Measurements from ENCODE around the gene POLR3A.

POLR3A gene

GRCh38 chr10:78039743-78040142 lies 10.4 kb upstream of the POLR3A start:
- Histone ChIP-seq H3K4me1 (ENCODE audit: insufficient read depth, poor library complexity, severe bottlenecking) (peaks cover 32% of the 10 kb centered on the region), H3K27me3 (ENCODE audit: insufficient read depth, poor library complexity, severe bottlenecking) (no peaks in the 10 kb centered on the region), H3K9me3 (ENCODE audit: severe bottlenecking) (no peaks in the 10 kb centered on the region), H3K27ac (ENCODE audit: poor library complexity, severe bottlenecking) (no peak overlapping the region), H3K36me3 (ENCODE audit: low read depth) (peaks cover 82% of the 10 kb centered on the region), H3K4me3 (ENCODE audit: severe bottlenecking) (no peak overlapping the region)
- no peak for TF ChIP-seq CTCF (IDR thresholded peaks at IDR 0.05; ENCODE audit: poor library complexity, severe bottlenecking)
- DNase-seq (ENCODE audit: low spot score) (no peak), ATAC-seq (ENCODE audit: low read depth) (no peak)

GRCh38 chr10:78038791-78039547 lies 9.7 kb upstream of the POLR3A start:
- peaks cover 32% of the 10 kb centered on the region for H3K4me1 ChIP-seq (ENCODE audit: insufficient read depth, poor library complexity, severe bottlenecking)
- peaks cover 87% of the 10 kb centered on the region for H3K36me3 ChIP-seq (ENCODE audit: low read depth)

GRCh38 chr10:78038105-78038504 lies 8.8 kb upstream of the POLR3A start:
- H3K27ac ChIP-seq (ENCODE audit: poor library complexity, severe bottlenecking), result no peak overlapping the region
- ATAC-seq (ENCODE audit: low read depth) (no peak), DNase-seq (ENCODE audit: low spot score) (no peak)
- H3K36me3 ChIP-seq (ENCODE audit: low read depth), result peaks cover 87% of the 10 kb centered on the region
- no peak overlapping the region for H3K4me3 ChIP-seq (ENCODE audit: severe bottlenecking)
- no peaks in the 10 kb centered on the region for H3K27me3 ChIP-seq (ENCODE audit: insufficient read depth, poor library complexity, severe bottlenecking)
- no peaks in the 10 kb centered on the region for H3K9me3 ChIP-seq (ENCODE audit: severe bottlenecking)
- H3K4me1 ChIP-seq (ENCODE audit: insufficient read depth, poor library complexity, severe bottlenecking), result peaks cover 32% of the 10 kb centered on the region
- no peak for TF ChIP-seq CTCF (IDR thresholded peaks at IDR 0.05; ENCODE audit: poor library complexity, severe bottlenecking)

More at GRCh38 chr10:78038791-78039547, 9.7 kb upstream of the POLR3A start:
- H3K4me3 ChIP-seq (ENCODE audit: severe bottlenecking), result no peak overlapping the region
- no peaks in the 10 kb centered on the region for H3K27me3 ChIP-seq (ENCODE audit: insufficient read depth, poor library complexity, severe bottlenecking)
- ATAC-seq (ENCODE audit: low read depth) (no peak), DNase-seq (ENCODE audit: low spot score) (no peak)
- no peaks in the 10 kb centered on the region for H3K9me3 ChIP-seq (ENCODE audit: severe bottlenecking)
- TF ChIP-seq CTCF (IDR thresholded peaks at IDR 0.05; ENCODE audit: poor library complexity, severe bottlenecking), result no peak
- H3K27ac ChIP-seq (ENCODE audit: poor library complexity, severe bottlenecking), result no peak overlapping the region

- peak overlapping the region; percentile 67 for H3K27ac ChIP-seq (ENCODE audit: poor library complexity, severe bottlenecking)
- no peak for ATAC-seq (ENCODE audit: low read depth)
These were observed 6.7 kb upstream of the POLR3A start for GRCh38 chr10:78035933-78036583.

More at GRCh38 chr10:78035933-78036583, 6.7 kb upstream of the POLR3A start:
- Histone ChIP-seq H3K4me3 (ENCODE audit: severe bottlenecking) (no peak overlapping the region), H3K4me1 (ENCODE audit: insufficient read depth, poor library complexity, severe bottlenecking) (peaks cover 32% of the 10 kb centered on the region), H3K9me3 (ENCODE audit: severe bottlenecking) (no peaks in the 10 kb centered on the region), H3K27me3 (ENCODE audit: insufficient read depth, poor library complexity, severe bottlenecking) (no peaks in the 10 kb centered on the region), H3K36me3 (ENCODE audit: low read depth) (peaks cover 69% of the 10 kb centered on the region)
- DNase-seq (ENCODE audit: low spot score), result no peak
- TF ChIP-seq CTCF (IDR thresholded peaks at IDR 0.05; ENCODE audit: poor library complexity, severe bottlenecking), result no peak
